SK-N-SH (cell line): ENCODE results near the gene ELOVL1. TPM values are rescaled to one million over a fixed set of nuclear protein-coding genes. Genes with fewer than 3 reads are reported as not detected.

Source experiments
- CTCF ChIA-PET: fragments of 300-600, 350-600 bp; formaldehyde crosslinking; extraction: SDS; loops from one replicate; lab custom pipeline; 2021; lab: Yijun Ruan, JAX
- POLR2A ChIA-PET: fragments of 350-600 bp; sonication (Branson Sonifier 250); formaldehyde crosslinking; extraction: SDS; loops from one replicate; lab custom pipeline; 2020; ENCODE audit warnings: antibody characterized with exemption, inconsistent platforms; lab: Yijun Ruan, JAX
- DNase-seq: peaks from one replicate; pipeline ENCODE4 v3.0.0; 2012
- H2AFZ ChIP-seq: fragments of 200-600 bp; sonication (generic); 2 replicates; pipeline ENCODE4 v1.8.1; 2016; ENCODE audit warnings: antibody characterized with exemption, mild to moderate bottlenecking, low read depth
- H3F3A ChIP-seq: fragments of 200-600 bp; sonication (generic); replicated peaks from 2 replicates; pipeline ENCODE3; 2016; ENCODE audit warnings: antibody characterized with exemption, mild to moderate bottlenecking; ENCODE audit not compliant: insufficient read depth
- H3K27ac ChIP-seq, 2 experiments: fragments of 200-500 bp in 1 of 2; fragments of 200-600 bp in 1 of 2; sonication (Bioruptor generic) in 1 of 2; sonication (generic), shearing (Covaris generic) in 1 of 2; 2 replicates each; pipeline versions ENCODE4 v1.5.1 to v1.6.1; 2014 to 2016; ENCODE audit warnings: low read depth in 2 of 2, inconsistent platforms in 1 of 2, low read length in 1 of 2, mild to moderate bottlenecking in 1 of 2, mixed read lengths in 1 of 2
- H3K27me3 ChIP-seq: fragments of 200-600 bp; sonication (generic), shearing (Covaris generic); 2 replicates; pipeline ENCODE4 v1.6.1; 2016; ENCODE audit warnings: mixed run types; ENCODE audit not compliant: insufficient read depth
- H3K36me3 ChIP-seq, 2 experiments: fragments of 200-500 bp in 1 of 2; fragments of 200-600 bp in 1 of 2; sonication (Bioruptor generic) in 1 of 2; sonication (generic) in 1 of 2; replicated peaks in 1 of 2; 2 replicates each; pipeline versions ENCODE3 to v1.5.1; 2014 to 2016; ENCODE audit warnings: low read length in 1 of 2, mild to moderate bottlenecking in 1 of 2; ENCODE audit not compliant: insufficient read depth in 2 of 2, control insufficient read depth in 1 of 2
- H3K4me1 ChIP-seq, 2 experiments: fragments of 200-500 bp in 1 of 2; fragments of 200-600 bp in 1 of 2; sonication (Bioruptor generic) in 1 of 2; sonication (generic), shearing (Covaris generic) in 1 of 2; 2 replicates each; pipeline versions ENCODE4 v1.5.1 to v1.6.1; 2014 to 2016; ENCODE audit warnings: low read depth in 1 of 2, low read length in 1 of 2, mixed run types in 1 of 2; ENCODE audit not compliant: insufficient read depth in 2 of 2, control insufficient read depth in 1 of 2
- H3K4me2 ChIP-seq: fragments of 200-600 bp; sonication (generic), shearing (Covaris generic); 2 replicates; pipeline ENCODE4 v1.6.1; 2017; ENCODE audit warnings: mixed run types
- H3K4me3 ChIP-seq, 2 experiments: fragments of 200-500 bp in 1 of 2; fragments of 200-600 bp in 1 of 2; sonication (Bioruptor generic) in 1 of 2; sonication (generic), shearing (Covaris generic) in 1 of 2; 2 replicates each; pipeline versions ENCODE4 v1.5.1 to v1.8.1; 2014 to 2016; ENCODE audit warnings: low read depth in 2 of 2, inconsistent platforms in 1 of 2, low read length in 1 of 2, mild to moderate bottlenecking in 1 of 2, mixed read lengths in 1 of 2, moderate library complexity in 1 of 2
- H3K79me2 ChIP-seq: fragments of 200-600 bp; sonication (generic); 2 replicates; pipeline ENCODE4 v1.8.1; 2017; ENCODE audit warnings: mild to moderate bottlenecking; ENCODE audit not compliant: insufficient read depth
- H3K9ac ChIP-seq: fragments of 200-600 bp; sonication (generic); 2 replicates; pipeline ENCODE4 v1.6.1; 2017; ENCODE audit warnings: mixed run types
- H3K9me2 ChIP-seq: fragments of 200-600 bp; sonication (generic); 2 replicates; pipeline ENCODE4 v1.6.1; 2017; ENCODE audit warnings: mixed run types
- H3K9me3 ChIP-seq: fragments of 200-600 bp; sonication (generic); 2 replicates; pipeline ENCODE4 v1.6.1; 2017; ENCODE audit warnings: mixed run types, mild to moderate bottlenecking, moderate library complexity
- H4K20me1 ChIP-seq: fragments of 200-600 bp; sonication (generic); 2 replicates; pipeline ENCODE4 v1.6.1; 2017; ENCODE audit warnings: mild to moderate bottlenecking, mixed run types; ENCODE audit not compliant: insufficient read depth
- CTCF ChIP-seq: fragments of 200-600 bp; sonication (generic); IDR thresholded peaks from 2 replicates; pipeline ENCODE4 v1.6.1; 2017; ENCODE audit warnings: antibody characterized with exemption, mild to moderate bottlenecking, moderate library complexity
- EP300 ChIP-seq, 2 experiments: IDR thresholded peaks; 2 replicates each; pipeline versions ENCODE4 v1.4.0 to v1.6.1; 2012; ENCODE audit warnings: borderline replicate concordance in 1 of 2, low read depth in 1 of 2, low read length in 1 of 2
- FOSL2 ChIP-seq: IDR thresholded peaks from 2 replicates; pipeline ENCODE4 v1.4.0; 2012; ENCODE audit warnings: low read depth, mild to moderate bottlenecking, moderate library complexity, borderline replicate concordance
- GABPA ChIP-seq: IDR thresholded peaks from 2 replicates; pipeline ENCODE4 v1.4.0; 2012; ENCODE audit warnings: low read depth, mild to moderate bottlenecking
- JUND ChIP-seq: IDR thresholded peaks from 2 replicates; pipeline ENCODE4 v1.4.0; 2012
- MAX ChIP-seq: IDR thresholded peaks from 2 replicates; pipeline ENCODE4 v1.4.0; 2012; ENCODE audit warnings: low read depth
- NFIC ChIP-seq: IDR thresholded peaks from 2 replicates; pipeline ENCODE4 v1.4.0; 2012; ENCODE audit warnings: borderline replicate concordance
- NRF1 ChIP-seq: IDR thresholded peaks from 2 replicates; pipeline ENCODE4 v1.6.1; 2012; ENCODE audit warnings: low read depth, mild to moderate bottlenecking, low read length
- RFX5 ChIP-seq: IDR thresholded peaks from 2 replicates; pipeline ENCODE4 v1.6.1; 2012; ENCODE audit warnings: mild to moderate bottlenecking, improper control_type of control experiment, low read length
- RXRA ChIP-seq: IDR thresholded peaks from 2 replicates; pipeline ENCODE4 v1.4.0; 2012; ENCODE audit warnings: low read depth, mild to moderate bottlenecking, borderline replicate concordance
- SIN3A ChIP-seq: IDR thresholded peaks from 2 replicates; pipeline ENCODE4 v1.6.1; 2012; ENCODE audit warnings: low read depth, mild to moderate bottlenecking, low read length, moderate library complexity, borderline replicate concordance
- TCF12 ChIP-seq: IDR thresholded peaks from 2 replicates; pipeline ENCODE4 v1.4.0; 2012
- TEAD4 ChIP-seq: IDR thresholded peaks from 2 replicates; pipeline ENCODE4 v1.4.0; 2012; ENCODE audit warnings: mild to moderate bottlenecking, borderline replicate concordance; ENCODE audit not compliant: insufficient read depth
- YY1 ChIP-seq: IDR thresholded peaks from 2 replicates; pipeline ENCODE4 v1.4.0; 2012; ENCODE audit warnings: low read depth, mild to moderate bottlenecking
- WGBS: methylation state at CpG from one replicate; pipeline ENCODE4 v1.1.6; 2017; ENCODE audit warnings: low lambda C conversion rate; 5-methylcytosine and 5-hydroxymethylcytosine counted together
- polyA plus RNA-seq, 3 experiments: library from polyadenylated mRNA; depleted of rRNA; stranded (reverse); fragments of >200 nt; gene quantifications; 2 replicates each; pipeline ENCODE4 v1.2.3, GENCODE V29; 2012
- TF ChIP-seq, protein P1 (sequence below): IDR thresholded peaks from 2 replicates; pipeline ENCODE4 v1.4.0; 2012; ENCODE audit warnings: low read depth, borderline replicate concordance
- TF ChIP-seq, protein P2 (sequence below): IDR thresholded peaks from 2 replicates; pipeline ENCODE4 v1.6.1; 2012; ENCODE audit warnings: mild to moderate bottlenecking, low read depth, low read length, moderate library complexity

ELOVL1 gene
- polyA plus RNA-seq, 1 of the 3 experiments (the other 2 are of a cell fraction) = 127 TPM

GRCh38 chr1:43398227-43398626 is 30.4 kb upstream of the ELOVL1 start (continued):
- no peak for TF ChIP-seq MAX
- no peak for TF ChIP-seq FOSL2

- Histone ChIP-seq H3K4me1 (peaks cover under 1 to 1% of the 10 kb centered on the region in 2 experiments; a peak in 2 of 4 replicates), H3K79me2 (peaks cover 74% of the 10 kb centered on the region), H3K4me3 (no peak overlapping the region), H3K27ac (no peak overlapping the region), H4K20me1 (no peaks in the 10 kb centered on the region), H3F3A (no peaks in the 10 kb centered on the region), H3K27me3 (no peaks in the 10 kb centered on the region), H3K4me2 (no peak overlapping the region), H3K9me3 (no peaks in the 10 kb centered on the region), H3K9ac (no peak overlapping the region), H3K36me3 (peaks cover 0 to 8% of the 10 kb centered on the region in 2 experiments), H3K9me2 (no peaks in the 10 kb centered on the region), H2AFZ (no peak overlapping the region)
- CTCF ChIA-PET = no interaction called here
- POLR2A ChIA-PET = no interaction called here
- TF ChIP-seq CTCF = no peak
- TF ChIP-seq EP300 (IDR thresholded peaks at IDR 0.05; ENCODE audit: borderline replicate concordance in 1 of 2, low read depth in 1 of 2, low read length in 1 of 2) = no peak
- no peak for TF ChIP-seq NRF1
- no peak for TF ChIP-seq TCF12
- TF ChIP-seq RFX5 = no peak
- no peak for TF ChIP-seq JUND
- no peak for TF ChIP-seq NFIC
- TF ChIP-seq, protein P1, sequence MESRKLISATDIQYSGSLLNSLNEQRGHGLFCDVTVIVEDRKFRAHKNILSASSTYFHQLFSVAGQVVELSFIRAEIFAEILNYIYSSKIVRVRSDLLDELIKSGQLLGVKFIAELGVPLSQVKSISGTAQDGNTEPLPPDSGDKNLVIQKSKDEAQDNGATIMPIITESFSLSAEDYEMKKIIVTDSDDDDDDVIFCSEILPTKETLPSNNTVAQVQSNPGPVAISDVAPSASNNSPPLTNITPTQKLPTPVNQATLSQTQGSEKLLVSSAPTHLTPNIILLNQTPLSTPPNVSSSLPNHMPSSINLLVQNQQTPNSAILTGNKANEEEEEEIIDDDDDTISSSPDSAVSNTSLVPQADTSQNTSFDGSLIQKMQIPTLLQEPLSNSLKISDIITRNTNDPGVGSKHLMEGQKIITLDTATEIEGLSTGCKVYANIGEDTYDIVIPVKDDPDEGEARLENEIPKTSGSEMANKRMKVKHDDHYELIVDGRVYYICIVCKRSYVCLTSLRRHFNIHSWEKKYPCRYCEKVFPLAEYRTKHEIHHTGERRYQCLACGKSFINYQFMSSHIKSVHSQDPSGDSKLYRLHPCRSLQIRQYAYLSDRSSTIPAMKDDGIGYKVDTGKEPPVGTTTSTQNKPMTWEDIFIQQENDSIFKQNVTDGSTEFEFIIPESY = no peak
- TF ChIP-seq YY1 = no peak
- no peak for TF ChIP-seq SIN3A
- no peak for TF ChIP-seq RXRA
- TF ChIP-seq TEAD4 = no peak
- no peak for TF ChIP-seq GABPA
- TF ChIP-seq, protein P2, sequence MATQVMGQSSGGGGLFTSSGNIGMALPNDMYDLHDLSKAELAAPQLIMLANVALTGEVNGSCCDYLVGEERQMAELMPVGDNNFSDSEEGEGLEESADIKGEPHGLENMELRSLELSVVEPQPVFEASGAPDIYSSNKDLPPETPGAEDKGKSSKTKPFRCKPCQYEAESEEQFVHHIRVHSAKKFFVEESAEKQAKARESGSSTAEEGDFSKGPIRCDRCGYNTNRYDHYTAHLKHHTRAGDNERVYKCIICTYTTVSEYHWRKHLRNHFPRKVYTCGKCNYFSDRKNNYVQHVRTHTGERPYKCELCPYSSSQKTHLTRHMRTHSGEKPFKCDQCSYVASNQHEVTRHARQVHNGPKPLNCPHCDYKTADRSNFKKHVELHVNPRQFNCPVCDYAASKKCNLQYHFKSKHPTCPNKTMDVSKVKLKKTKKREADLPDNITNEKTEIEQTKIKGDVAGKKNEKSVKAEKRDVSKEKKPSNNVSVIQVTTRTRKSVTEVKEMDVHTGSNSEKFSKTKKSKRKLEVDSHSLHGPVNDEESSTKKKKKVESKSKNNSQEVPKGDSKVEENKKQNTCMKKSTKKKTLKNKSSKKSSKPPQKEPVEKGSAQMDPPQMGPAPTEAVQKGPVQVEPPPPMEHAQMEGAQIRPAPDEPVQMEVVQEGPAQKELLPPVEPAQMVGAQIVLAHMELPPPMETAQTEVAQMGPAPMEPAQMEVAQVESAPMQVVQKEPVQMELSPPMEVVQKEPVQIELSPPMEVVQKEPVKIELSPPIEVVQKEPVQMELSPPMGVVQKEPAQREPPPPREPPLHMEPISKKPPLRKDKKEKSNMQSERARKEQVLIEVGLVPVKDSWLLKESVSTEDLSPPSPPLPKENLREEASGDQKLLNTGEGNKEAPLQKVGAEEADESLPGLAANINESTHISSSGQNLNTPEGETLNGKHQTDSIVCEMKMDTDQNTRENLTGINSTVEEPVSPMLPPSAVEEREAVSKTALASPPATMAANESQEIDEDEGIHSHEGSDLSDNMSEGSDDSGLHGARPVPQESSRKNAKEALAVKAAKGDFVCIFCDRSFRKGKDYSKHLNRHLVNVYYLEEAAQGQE = no peak
- no peak for DNase-seq
- WGBS = 94% methylated on average over 1 of the region's 1 CpG
These were observed 28.2 kb upstream of the ELOVL1 start for GRCh38 chr1:43396059-43396458.
